OCI-LY1 (cell line): ENCODE data around the gene WDFY4.

Experiments used
- CTCF ChIP-seq: fragments of 200-600 bp; sonication (generic), shearing (Covaris generic); IDR thresholded peaks from 2 replicates; pipeline ENCODE4 v1.5.1; 2017; ENCODE audit warnings: mild to moderate bottlenecking, antibody characterized with exemption, low read length, moderate library complexity, mixed read lengths
- EZH2 ChIP-seq: fragments of 200-600 bp; sonication (generic), shearing (Covaris generic); IDR thresholded peaks from 2 replicates; pipeline ENCODE4 v1.8.0; 2017; ENCODE audit warnings: borderline replicate concordance, mixed run types, mild to moderate bottlenecking, antibody characterized with exemption, low read length, moderate library complexity, mixed read lengths

- TF ChIP-seq CTCF (no peak), EZH2 (no peak)
Measured at GRCh38 chr10:48804740-48805182, 120.1 kb downstream of the WDFY4 start.
